OCI-LY7 (cell line): ENCODE measurements around the gene SCCPDH. TPM values are rescaled to one million over a fixed set of nuclear protein-coding genes. Genes with fewer than 3 reads are reported as not detected.
A peak's percentile ranks its signal among the peaks of the same experiment; 100 is the strongest.

ENCODE experiments used
- BruUV-seq: library from RNA; stranded (reverse); fragments of 400-500 nt; replicated peaks from 2 replicates; lab custom pipeline; 2021; lab: Mats Ljungman, UMichigan
- CTCF ChIA-PET: fragments of 300-600 bp; sonication (Branson Sonifier 250); formaldehyde crosslinking; loops from one replicate; lab custom pipeline; 2022; ENCODE audit warnings: antibody characterized with exemption; ENCODE audit not compliant: unreplicated experiment; lab: Charles Lee
- POLR2A ChIA-PET: fragments of 300-600 bp; sonication (Branson Sonifier 250); formaldehyde crosslinking; loops from one replicate; lab custom pipeline; 2022; ENCODE audit warnings: antibody characterized with exemption; lab: Charles Lee
- DNase-seq: peaks from one replicate; pipeline ENCODE4 v3.0.0-alpha.2; 2015; ENCODE audit warnings: low spot score
- H2AFZ ChIP-seq: fragments of 200-600 bp; sonication (generic), shearing (Covaris generic); 2 replicates; pipeline ENCODE4 v1.6.1; 2014; ENCODE audit warnings: mild to moderate bottlenecking, antibody characterized with exemption, low read length, moderate library complexity
- H3K27ac ChIP-seq: fragments of 200-600 bp; sonication (generic); 2 replicates; pipeline ENCODE4 v1.5.1; 2014; ENCODE audit warnings: mixed run types, low read depth, mild to moderate bottlenecking, moderate library complexity, low read length, inconsistent platforms; ENCODE audit not compliant: poor library complexity, severe bottlenecking
- H3K36me3 ChIP-seq: fragments of 200-600 bp; sonication (generic); 2 replicates; pipeline ENCODE4 v1.6.1; 2014; ENCODE audit warnings: mild to moderate bottlenecking, antibody characterized with exemption, low read length, moderate library complexity, mixed read lengths; ENCODE audit not compliant: insufficient read depth
- H3K4me1 ChIP-seq: fragments of 200-600 bp; sonication (generic); 2 replicates; pipeline ENCODE4 v1.5.1; 2014; ENCODE audit warnings: mild to moderate bottlenecking, low read length; ENCODE audit not compliant: insufficient read depth, poor library complexity, severe bottlenecking
- H3K4me2 ChIP-seq: fragments of 200-600 bp; sonication (generic); 2 replicates; pipeline ENCODE4 v1.6.1; 2014; ENCODE audit warnings: mild to moderate bottlenecking, low read length
- H3K4me3 ChIP-seq: fragments of 200-600 bp; sonication (generic); 2 replicates; pipeline ENCODE4 v1.5.1; 2014; ENCODE audit warnings: mild to moderate bottlenecking, low read depth, low read length; ENCODE audit not compliant: poor library complexity, severe bottlenecking
- H3K79me2 ChIP-seq: fragments of 200-600 bp; sonication (generic); 2 replicates; pipeline ENCODE4 v1.6.1; 2016; ENCODE audit warnings: low read depth, mild to moderate bottlenecking, low read length, moderate library complexity, mixed read lengths; ENCODE audit not compliant: insufficient read depth
- H3K9me2 ChIP-seq: fragments of 200-600 bp; sonication (generic); 2 replicates; pipeline ENCODE4 v1.6.1; 2016; ENCODE audit warnings: mild to moderate bottlenecking, low read length, mixed read lengths; ENCODE audit not compliant: insufficient read depth
- H3K9me3 ChIP-seq: fragments of 200-600 bp; sonication (generic); 2 replicates; pipeline ENCODE4 v1.6.1; 2014; ENCODE audit warnings: mild to moderate bottlenecking, mixed run types, low read length, mixed read lengths
- H4K20me1 ChIP-seq: fragments of 200-600 bp; sonication (generic); 2 replicates; pipeline ENCODE4 v1.6.1; 2014; ENCODE audit warnings: mild to moderate bottlenecking, antibody characterized with exemption, low read length, moderate library complexity, mixed read lengths; ENCODE audit not compliant: insufficient read depth
- EZH2phosphoT487 ChIP-seq: fragments of 200-600 bp; sonication (generic); IDR thresholded peaks from 2 replicates; pipeline ENCODE4 v1.6.1; 2018; ENCODE audit warnings: low read depth, borderline replicate concordance, mild to moderate bottlenecking, mixed run types, antibody characterized with exemption, low read length, moderate library complexity, mixed read lengths
- intact Hi-C: fragments of 100-400 bp; cut with micrococcal nuclease; formaldehyde crosslinking; loops from one replicate; pipeline ENCODE4 v1.10.0; 2022; ENCODE audit not compliant: unreplicated experiment
- total RNA-seq, 2 experiments: library from RNA; depleted of rRNA in 1 of 2; stranded (reverse); fragments of >200 nt in 1 of 2; shearing (Covaris generic) in 1 of 2; gene quantifications; 2 replicates each; pipeline ENCODE4 v1.2.3, GENCODE V29; 2014 to 2022
- TF ChIP-seq, protein P1 (sequence below): fragments of 200-600 bp; sonication (generic); conservative IDR thresholded peaks from 2 replicates; pipeline ENCODE4 v1.5.1; 2014; ENCODE audit warnings: mild to moderate bottlenecking, antibody characterized with exemption, low read length, moderate library complexity, mixed read lengths

Gene SCCPDH
- total RNA-seq, 2 experiments from 2014 or later, result 1.8 to 12.2 TPM

- Histone ChIP-seq H3K4me1 (no peaks in the 10 kb centered on the region), H3K27ac (no peak overlapping the region), H3K79me2 (no peaks in the 10 kb centered on the region), H4K20me1 (no peaks in the 10 kb centered on the region), H2AFZ (no peak overlapping the region), H3K4me3 (no peak overlapping the region), H3K9me3 (no peaks in the 10 kb centered on the region), H3K4me2 (peak overlapping the region; percentile 9; the same call in 1 of the 2 replicates), H3K36me3 (no peaks in the 10 kb centered on the region), H3K9me2 (no peaks in the 10 kb centered on the region)
- TF ChIP-seq EZH2phosphoT487, result no peak
- TF ChIP-seq, protein P1, sequence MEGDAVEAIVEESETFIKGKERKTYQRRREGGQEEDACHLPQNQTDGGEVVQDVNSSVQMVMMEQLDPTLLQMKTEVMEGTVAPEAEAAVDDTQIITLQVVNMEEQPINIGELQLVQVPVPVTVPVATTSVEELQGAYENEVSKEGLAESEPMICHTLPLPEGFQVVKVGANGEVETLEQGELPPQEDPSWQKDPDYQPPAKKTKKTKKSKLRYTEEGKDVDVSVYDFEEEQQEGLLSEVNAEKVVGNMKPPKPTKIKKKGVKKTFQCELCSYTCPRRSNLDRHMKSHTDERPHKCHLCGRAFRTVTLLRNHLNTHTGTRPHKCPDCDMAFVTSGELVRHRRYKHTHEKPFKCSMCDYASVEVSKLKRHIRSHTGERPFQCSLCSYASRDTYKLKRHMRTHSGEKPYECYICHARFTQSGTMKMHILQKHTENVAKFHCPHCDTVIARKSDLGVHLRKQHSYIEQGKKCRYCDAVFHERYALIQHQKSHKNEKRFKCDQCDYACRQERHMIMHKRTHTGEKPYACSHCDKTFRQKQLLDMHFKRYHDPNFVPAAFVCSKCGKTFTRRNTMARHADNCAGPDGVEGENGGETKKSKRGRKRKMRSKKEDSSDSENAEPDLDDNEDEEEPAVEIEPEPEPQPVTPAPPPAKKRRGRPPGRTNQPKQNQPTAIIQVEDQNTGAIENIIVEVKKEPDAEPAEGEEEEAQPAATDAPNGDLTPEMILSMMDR, result no peak
- intact Hi-C loops, result no loop called here
- CTCF ChIA-PET, result no interaction called here
- no TSS peak for BruUV-seq
- POLR2A ChIA-PET, result interaction anchor here (0.5 to 1.6 kb wide), 2 partner anchors 19 to 81 kb away, joined by 3 to 5 read pairs; no protein-coding TSS in a partner anchor
- DNase-seq, result no peak
These were observed 45.1 kb upstream of the SCCPDH start for GRCh38 chr1:246678816-246679793.

GRCh38 chr1:246679794-246680177, 44.4 kb upstream of the SCCPDH start:
- ChIA-PET POLR2A (interaction anchor here (1.6 kb wide), 1 partner anchor 20 kb away, joined by 5 read pairs; no protein-coding TSS in a partner anchor), CTCF (no interaction called here)
- no peak for TF ChIP-seq EZH2phosphoT487
- TF ChIP-seq, protein P1, result no peak
- Histone ChIP-seq H4K20me1 (no peaks in the 10 kb centered on the region), H3K4me1 (no peaks in the 10 kb centered on the region), H2AFZ (no peak overlapping the region), H3K4me2 (peak overlapping the region; percentile 9; the same call in 1 of the 2 replicates), H3K4me3 (no peak overlapping the region), H3K9me3 (no peaks in the 10 kb centered on the region), H3K36me3 (no peaks in the 10 kb centered on the region), H3K27ac (no peak overlapping the region), H3K9me2 (no peaks in the 10 kb centered on the region), H3K79me2 (no peaks in the 10 kb centered on the region)
- intact Hi-C loops, result no loop called here
- BruUV-seq, result no TSS peak
- no peak for DNase-seq

DNA sequence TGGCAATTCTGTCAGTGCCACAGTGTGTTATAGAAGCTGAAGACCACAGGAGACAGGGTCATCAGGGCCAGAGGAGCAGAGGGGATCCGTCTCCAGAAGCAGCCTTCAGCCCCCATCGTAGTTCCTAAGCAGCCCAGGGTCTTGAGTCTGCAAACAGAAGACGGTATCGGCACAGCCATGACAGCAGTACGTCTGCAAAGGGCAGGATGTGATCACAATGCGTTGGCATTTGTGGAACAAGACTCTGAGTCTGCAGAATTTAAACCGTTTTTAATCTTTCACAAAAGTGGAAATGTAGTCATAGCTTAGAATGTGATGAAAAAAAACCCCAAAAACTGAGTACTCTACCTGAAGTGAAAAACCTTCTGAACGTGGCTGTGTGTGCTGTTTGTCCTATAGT, 44.0 kb upstream of the SCCPDH start:
- H3K4me1 ChIP-seq, result no peaks in the 10 kb centered on the region
- H3K4me3 ChIP-seq, result no peak overlapping the region
- POLR2A ChIA-PET, result interaction anchor here (1.6 kb wide), 1 partner anchor 20 kb away, joined by 5 read pairs; no protein-coding TSS in a partner anchor
- H3K9me3 ChIP-seq, result no peaks in the 10 kb centered on the region
- TF ChIP-seq EZH2phosphoT487, result no peak
- TF ChIP-seq, protein P1, result no peak
- no peak overlapping the region for H3K4me2 ChIP-seq
- H3K36me3 ChIP-seq, result no peaks in the 10 kb centered on the region
- no peak for DNase-seq
- no peak overlapping the region for H2AFZ ChIP-seq
- BruUV-seq, result no TSS peak
- intact Hi-C loops, result no loop called here
- no peaks in the 10 kb centered on the region for H3K9me2 ChIP-seq
- no peaks in the 10 kb centered on the region for H4K20me1 ChIP-seq
- CTCF ChIA-PET, result no interaction called here
- no peaks in the 10 kb centered on the region for H3K79me2 ChIP-seq
- no peak overlapping the region for H3K27ac ChIP-seq
